Raji (cell line): ENCODE data around the gene PTPRF.

Experiments used
- POLR2A ChIP-seq: IDR thresholded peaks from 2 replicates; pipeline ENCODE4 v1.6.1; 2011; ENCODE audit warnings: low read depth, low read length, control low read depth; ENCODE audit not compliant: insufficient read depth

Gene PTPRF

GRCh38 chr1:43554444-43554992 is 23.8 kb downstream of the PTPRF start:
- TF ChIP-seq POLR2A = no peak

DNA sequence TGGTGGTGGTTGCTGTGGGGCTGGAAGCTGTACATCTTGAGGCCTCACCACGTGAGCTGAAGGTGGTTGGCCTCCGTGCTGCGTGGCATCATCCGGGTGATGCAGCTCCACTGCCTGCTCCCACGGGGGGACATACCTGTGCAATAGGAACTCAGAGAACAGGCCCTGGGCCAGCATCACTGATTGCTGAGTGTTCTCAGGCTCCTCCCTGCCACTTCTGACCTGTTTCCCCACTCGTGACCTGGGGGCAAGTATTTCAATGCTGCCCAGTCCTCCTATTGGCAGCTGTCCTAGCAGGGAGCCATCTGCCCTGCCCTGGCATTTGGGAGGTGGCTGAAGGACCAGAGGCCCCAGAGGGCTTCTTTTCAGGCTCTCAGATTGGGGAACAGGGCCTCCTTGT is 26.1 kb downstream of the PTPRF start:
- no peak for TF ChIP-seq POLR2A

- no peak for TF ChIP-seq POLR2A
Measured at GRCh38 chr1:43557744-43558245, 27.1 kb downstream of the PTPRF start.

GRCh38 chr1:43558346-43558841 is 27.7 kb downstream of the PTPRF start:
- TF ChIP-seq POLR2A = no peak

DNA sequence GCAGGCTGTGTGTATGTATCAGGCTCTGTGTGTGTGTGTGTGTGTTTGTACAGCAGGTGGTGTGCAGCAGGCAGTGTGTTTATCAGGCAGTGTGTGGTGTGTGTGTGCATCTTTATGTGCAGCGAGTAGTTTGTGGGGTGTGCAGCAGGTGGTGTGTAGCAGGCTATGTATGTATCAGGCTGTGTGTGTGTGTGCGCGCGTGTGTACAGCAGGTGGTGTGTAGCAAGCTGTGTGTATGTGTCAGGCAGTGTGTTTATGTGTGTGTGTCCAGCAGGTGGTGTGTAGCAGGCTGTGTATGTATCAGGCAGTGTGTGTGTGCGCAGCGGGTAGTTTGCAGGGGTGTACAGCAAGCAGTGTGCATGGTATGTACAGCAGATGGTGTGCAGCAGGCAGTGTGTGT is 29.0 kb downstream of the PTPRF start:
- no peak for TF ChIP-seq POLR2A

DNA sequence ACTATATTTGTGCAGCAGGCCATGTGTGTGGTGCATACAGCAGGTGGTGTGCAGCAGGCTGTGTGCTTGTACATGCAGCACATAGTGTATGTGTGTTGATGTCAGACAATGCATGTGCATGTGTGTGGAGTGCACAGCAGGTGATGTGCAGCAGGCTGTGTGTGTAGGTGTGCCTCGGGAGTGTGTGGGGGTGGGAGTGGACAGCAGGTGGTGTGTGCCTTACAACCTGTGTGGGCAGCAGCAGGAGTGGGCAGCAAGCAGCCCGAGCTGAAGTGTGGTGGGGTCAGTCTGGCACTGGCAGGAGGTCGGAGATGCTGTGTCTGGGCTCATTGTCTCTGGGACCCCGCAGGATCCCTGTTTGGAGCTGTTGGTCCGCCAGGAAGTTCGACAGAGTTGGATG is 29.6 kb downstream of the PTPRF start:
- no peak for TF ChIP-seq POLR2A

- TF ChIP-seq POLR2A = no peak
Measured at GRCh38 chr1:43563876-43564539, 33.3 kb downstream of the PTPRF start.

GRCh38 chr1:43564551-43565348 is 34.1 kb downstream of the PTPRF start:
- TF ChIP-seq POLR2A = no peak

GRCh38 chr1:43565600-43566360 is 35.1 kb downstream of the PTPRF start:
- TF ChIP-seq POLR2A = no peak

DNA sequence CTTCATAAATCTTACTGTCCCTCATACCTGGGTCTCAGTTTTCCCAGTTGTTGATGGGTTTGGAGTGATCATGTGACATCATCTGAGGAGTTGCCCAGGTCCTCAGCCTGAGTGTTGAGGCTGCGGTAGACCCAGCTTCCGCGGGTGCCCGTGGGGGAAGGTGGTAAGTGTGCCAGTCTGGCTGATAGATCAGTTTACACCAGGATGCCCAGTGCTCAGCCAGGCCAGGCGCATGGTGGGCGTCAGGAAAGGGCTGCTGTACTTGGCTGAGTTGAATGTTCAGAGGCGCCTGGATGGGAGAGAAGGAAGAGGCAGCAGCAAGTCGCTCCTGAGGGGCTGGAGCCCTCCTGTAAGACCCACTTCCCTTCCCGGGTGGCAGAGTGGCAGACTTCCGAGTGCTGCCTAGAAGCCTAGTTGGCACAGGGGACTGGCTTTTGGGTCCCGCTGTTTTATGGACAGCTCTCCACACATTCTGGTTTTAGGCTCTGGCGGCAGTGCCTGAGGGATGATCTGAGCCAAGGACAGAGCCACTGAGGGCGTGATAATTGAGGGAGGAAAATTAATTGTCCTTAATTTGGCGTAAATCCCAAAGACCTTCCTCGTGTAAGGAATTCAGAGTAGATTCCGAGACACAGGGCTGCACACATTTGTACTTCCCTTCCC is 35.8 kb downstream of the PTPRF start:
- no peak for TF ChIP-seq POLR2A

GRCh38 chr1:43569175-43569574 is 38.5 kb downstream of the PTPRF start:
- no peak for TF ChIP-seq POLR2A

GRCh38 chr1:43570277-43570676 is 39.6 kb downstream of the PTPRF start:
- TF ChIP-seq POLR2A = no peak

- no peak for TF ChIP-seq POLR2A
Measured at GRCh38 chr1:43570715-43571114, 40.0 kb downstream of the PTPRF start.

DNA sequence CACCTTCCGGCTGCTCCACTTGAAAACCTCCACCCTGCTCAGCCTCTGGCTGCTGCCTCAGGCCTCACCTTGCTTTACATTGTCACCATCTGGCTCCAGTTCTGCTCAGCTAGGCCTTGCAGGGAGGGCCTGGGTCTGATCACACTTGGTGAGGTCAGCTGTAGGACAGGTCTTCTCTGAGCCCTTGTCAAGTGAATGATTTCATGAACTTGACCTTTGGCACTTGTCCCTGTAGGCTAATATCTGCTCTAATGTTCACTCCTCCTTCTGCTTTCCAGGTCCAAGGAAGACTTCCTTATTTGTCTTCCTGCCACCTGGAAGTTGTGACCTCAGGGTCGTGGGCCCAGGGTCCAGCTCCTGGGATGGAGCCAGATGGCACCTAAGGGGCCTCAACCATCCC is 41.4 kb downstream of the PTPRF start:
- TF ChIP-seq POLR2A = no peak

GRCh38 chr1:43572538-43572937 is 41.9 kb downstream of the PTPRF start:
- no peak for TF ChIP-seq POLR2A
